Activated CD4-positive, alpha-beta T cell treated with anti-CD3 and anti-CD28 coated beads, Interleukin-10, Interleukin-2, amounts not matched to agents 100 ng/mL and 50 ng/mL, durations not matched to agents 16 hours and 8 hours (primary cell): ENCODE results near the gene C10orf67.
"Not testable (repeated sequence)": the region's sequence is repeated elsewhere in the genome, so short reads cannot be mapped to it uniquely, and the experiment has no call there.

Experiments
- DNase-seq: peaks from one replicate; pipeline ENCODE4 v3.0.0-alpha.2; 2020

Gene C10orf67

DNA sequence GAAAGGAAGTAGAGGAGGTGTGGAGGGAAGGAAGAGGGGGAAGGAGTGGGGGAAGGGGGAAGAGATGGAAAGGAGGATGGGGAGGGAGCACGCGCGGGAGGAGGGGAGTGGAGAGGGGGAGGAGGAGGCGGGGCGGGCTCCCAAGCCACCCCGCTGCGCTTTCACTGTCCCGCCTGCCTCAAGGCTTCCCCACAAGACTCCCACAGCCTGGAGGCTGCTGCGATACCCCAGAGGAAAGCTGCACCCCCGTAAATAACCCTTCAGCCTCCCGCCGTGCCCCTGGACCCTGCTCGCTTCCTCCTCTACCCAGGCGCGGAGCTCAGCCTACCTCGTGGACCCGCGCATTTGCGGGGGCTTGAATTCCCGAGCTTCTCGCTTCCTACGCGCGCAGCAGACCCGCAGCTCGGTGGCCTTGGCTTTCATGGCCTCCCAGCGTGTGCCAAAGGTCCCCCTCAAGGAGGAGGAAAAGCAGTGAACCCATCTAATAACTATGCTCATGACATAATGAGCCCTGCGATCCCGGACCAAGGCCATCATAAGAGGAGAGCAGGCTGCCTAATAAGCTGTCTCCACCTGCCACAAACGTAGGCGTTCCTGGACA lies at the start of gene C10orf67:
Gene C10orf67 (minus strand): TSS at position 557 of the 601 bp plus-strand sequence. CDS start 23 bp downstream, at position 534.
- DNase-seq = peak; percentile 51

DNA sequence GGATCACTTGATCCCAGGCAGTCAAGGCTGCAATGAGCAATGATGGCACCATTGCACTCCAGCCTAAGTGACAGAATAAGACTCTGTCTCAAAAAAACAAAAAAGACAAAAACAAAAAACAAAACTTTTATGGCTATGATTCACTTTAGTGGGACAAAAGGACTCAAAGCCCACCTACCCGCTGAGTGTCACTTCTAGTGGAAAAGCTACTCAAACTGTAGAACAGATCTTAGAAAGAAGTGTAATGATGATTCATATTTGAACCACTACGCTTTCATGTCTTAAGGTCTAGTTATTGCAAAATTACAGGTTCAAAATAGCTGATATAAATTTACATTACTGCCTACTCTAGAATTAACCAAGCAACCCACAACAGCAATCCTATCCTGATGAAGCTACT lies 47.2 kb upstream of the C10orf67 start:
- peak; percentile 81 for DNase-seq

DNA sequence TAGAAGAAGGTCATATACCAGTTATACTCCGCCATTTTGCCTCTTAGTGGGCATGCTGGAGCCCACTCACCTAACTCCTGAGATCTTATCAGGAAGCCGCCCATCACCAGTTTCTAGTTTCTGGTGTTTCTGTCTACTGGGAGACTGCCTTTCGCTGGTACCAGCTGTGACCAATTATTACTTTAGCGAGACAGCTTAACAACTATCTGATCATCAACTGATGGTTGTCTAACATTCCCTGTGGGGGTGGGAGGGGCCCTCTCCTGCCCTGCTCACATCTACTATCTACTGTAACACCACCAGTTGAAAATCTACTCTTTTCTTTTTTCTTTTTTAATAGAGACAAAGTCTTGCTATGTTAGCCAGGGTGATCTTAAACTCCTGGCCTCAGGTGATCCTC lies 46.2 kb upstream of the C10orf67 start:
- DNase-seq = no peak

DNA sequence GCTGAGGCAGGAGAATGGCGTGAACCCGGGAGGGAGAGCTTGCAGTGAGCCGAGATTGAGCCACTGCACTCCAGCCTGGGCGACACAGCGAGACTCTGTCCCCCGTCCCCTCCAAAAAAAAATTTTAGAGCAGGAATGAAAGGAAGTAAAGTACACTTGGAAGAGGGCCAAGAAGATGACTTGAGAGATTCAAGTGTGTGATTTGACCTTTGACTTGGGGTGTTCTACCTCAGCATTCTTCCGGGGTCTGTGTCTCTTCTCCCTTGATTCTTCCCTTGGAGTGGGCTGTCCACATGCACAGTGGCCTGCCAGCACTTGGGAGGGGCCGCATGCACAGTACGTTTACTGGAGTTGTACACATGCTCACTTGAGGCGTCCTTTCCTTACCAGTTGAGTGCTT lies 45.8 kb upstream of the C10orf67 start:
- DNase-seq = not testable (repeated sequence)

DNA sequence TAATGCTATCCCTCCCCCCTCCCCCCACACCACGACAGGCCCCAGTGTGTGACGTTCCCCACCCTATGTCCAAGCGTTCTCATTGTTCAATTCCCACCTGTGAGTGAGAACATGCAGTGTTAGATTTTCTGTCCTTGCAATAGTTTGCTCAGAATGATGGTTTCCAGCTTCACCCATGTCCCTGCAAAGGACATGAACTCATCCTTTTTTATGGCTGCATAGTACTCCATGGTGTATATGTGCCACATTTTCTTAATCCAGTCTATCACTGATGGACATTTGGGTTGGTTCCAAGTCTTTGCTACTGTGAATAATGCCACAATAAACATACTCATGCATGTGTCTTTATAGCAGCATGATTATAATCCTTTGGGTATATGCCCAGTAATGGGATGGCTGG lies 42.9 kb upstream of the C10orf67 start:
- DNase-seq = not testable (repeated sequence)

DNA sequence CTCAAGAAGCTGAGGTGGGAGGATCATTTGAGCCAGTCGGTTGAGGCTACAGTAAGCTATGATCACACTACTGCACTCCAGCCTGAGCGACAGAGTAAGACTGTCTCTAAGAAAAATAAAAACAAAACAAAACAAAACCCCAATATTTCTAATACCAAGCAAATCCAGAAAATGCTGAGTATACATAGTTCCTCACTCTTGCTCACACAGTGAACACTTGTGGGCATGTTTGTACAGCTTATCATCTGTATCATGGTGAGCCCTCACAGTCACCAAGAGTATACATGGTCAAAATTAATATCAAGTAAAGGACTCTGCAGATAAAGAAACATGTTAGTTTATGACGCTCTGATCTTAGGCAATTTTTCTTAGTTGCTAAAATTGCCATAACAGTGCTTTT lies 41.5 kb upstream of the C10orf67 start:
- DNase-seq = no peak

DNA sequence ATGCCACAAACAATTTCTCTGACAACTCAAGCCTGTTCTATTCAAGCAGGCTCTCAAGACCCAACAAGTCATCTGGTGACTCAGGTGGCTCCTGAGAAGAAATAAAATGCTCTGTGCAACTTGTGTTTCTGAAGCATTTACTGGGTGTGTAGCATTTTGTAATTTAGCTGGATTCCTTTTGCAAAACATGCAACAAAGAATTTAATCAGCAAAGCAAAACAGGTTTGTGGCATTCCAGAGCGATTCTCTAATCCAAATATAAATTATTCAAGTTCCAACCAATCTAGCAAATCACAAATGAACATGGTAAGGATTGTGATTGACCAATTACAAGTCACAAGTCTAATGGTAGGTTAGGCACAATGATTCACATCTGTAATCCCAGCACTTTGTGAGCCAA lies 39.8 kb upstream of the C10orf67 start:
- DNase-seq = no peak

DNA sequence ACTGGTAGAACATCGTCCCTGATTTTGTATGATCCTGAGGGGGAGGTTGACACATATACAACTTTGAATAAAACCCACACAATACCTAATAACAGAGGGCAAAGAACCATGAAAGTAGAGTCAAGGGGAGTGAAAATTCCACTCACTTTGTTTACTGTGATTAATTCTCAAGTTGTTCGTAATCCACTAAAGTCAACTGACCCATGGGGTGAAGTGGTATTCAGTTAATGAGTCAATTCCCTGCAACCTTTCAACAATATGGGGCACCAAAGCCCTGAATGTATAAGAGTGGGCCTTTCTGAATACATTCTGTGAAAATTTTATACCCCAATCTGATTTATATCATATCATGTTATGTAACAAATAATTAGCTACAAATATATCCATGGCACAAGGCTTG lies 39.0 kb upstream of the C10orf67 start:
- DNase-seq = no peak

DNA sequence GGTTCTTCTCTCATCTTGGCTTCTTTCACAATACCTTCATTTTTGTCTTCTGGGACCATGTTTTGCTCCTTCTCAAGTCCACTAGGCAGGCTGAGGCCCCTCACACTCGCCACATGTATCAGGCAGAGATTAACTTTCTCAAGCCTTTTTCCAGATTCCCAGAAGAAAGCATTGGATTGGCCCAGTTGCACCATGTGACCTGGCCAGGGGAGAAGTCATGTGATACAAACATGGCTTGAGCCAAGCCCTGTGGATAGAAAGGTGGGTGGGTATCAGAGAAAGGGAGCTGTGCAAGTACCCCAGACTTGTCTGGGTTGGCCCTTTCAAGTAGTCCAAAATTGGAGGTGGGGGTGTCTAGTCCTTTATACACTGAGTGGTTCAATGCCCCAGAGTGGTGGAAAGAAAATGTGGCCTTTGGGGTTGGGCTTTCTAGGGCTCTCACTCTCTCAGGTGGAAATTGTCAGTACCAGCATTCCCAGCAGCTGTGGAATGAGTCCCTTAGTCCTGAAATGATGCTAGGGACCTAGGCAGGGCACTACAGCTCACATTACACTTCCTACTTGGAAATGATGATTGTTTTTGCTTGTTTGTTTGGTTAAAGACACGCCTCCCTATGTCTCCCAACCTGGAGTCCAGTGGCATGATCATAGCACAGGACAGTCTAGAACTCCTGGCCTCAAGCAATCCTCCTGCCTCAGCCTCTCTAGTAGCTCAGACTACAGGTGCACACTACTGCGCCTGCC lies 36.9 kb upstream of the C10orf67 start:
- DNase-seq = no peak

DNA sequence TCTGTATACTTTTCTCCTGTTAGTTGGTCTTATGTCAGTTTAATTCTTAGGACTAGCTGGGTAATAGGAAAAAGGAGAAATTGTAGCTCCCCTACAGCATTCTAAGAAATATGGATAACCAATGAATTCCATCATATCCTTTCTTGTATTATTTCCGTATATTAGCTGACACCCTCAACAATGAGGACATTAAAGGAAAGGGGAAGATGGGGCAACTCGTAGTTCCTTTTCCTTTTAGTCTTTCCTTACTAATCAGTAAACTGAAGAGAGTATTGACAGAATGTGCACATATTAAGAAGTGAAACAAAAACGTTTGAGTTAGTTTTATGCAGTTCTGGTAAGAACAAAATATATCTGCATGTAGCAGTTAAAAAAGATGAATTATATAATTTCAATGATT lies 35.1 kb upstream of the C10orf67 start:
- DNase-seq = no peak

DNA sequence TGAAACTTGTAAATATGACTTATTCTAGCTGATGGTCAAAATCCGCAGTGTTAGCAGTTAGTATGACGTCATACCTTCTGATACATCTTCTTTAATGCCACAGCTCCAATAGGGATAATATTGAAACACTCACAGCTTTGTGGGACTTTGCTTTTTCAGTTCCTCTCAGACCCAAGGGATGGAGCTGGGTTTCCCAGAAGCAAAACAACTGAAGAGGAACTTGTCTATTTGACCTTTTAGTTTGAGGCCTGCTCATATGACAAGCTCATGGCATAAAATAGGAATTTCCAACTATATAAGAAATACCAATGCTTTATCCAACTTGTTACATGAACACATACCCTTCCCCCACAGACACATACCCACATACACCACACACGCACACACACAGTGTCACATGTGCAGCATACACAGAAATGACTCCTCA lies 31.6 kb upstream of the C10orf67 start:
- DNase-seq = no peak

DNA sequence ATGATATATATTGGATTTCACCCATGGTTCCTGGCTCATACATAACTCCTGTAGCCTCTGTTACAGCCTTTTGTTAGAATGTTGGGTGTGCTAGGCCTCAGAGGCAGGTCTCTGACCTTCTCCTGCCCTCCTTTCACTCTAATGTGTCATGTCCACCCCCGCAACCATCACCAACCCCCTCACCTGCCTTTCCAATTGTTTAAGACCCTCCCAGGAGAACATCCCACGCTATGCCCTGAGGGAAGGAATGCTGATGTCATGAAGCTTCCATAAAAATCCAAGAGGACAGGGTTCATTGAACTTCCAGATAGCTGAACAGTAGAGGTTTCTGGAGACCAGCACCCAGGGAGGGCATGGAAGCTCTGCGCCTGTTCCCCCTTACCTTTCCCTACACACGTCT lies 30.8 kb upstream of the C10orf67 start:
- no peak for DNase-seq

DNA sequence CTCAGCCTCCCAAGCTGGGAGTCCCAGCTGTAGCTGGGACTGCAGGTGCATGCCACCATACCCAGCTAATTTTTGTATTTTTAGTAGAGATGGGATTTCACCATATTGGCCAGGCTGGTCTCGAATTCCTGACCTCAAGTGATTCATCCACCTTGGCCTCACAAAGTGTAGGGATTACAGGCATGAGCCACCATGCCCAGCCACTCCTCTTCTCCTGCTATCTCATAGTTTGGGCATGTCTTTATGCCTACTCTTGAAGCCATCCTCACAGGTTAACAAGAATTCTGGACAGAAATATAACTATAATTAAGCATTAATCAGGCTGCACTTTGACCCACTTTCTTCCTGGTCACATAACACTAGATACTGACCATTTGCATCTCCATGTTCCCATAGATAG lies 28.6 kb upstream of the C10orf67 start:
- no peak for DNase-seq

DNA sequence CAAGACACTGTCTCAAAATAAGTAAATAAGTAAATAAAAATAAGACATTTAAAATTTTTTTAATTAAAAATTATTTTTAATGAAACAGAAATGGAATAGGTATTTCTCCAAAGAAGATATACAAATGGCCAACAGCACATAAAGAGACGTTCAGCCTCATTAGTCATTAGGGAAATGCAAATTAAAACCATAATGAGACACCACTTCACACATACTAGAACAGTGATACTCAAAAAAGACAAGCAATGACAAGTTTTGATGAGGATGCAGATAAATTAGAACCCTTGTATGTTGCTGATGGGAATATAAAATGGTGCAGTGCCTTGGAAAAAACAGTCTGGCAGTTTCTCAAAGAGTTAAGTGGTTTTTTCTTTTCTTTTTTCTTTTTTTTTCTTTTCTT lies 26.5 kb upstream of the C10orf67 start:
- peak; percentile 35 for DNase-seq

DNA sequence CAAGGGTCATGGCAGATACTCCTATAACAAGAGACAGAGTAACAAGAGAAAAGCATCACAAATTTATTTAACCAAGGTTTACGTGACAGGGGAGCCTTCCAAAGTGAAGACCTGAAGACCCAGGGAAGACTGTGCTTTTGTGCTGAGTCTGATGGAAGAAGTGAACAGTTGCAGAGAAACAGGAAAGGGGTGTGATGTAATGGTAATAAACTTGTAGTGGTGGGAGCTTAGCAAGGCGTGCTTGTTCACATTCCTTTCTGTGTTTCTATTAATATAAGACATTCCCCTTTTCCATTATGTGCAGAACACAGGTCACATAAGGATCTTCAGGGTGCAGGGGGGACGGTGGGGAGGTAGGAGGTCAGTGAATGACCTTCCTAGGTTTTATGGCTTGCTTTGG lies 25.5 kb upstream of the C10orf67 start:
- no peak for DNase-seq

DNA sequence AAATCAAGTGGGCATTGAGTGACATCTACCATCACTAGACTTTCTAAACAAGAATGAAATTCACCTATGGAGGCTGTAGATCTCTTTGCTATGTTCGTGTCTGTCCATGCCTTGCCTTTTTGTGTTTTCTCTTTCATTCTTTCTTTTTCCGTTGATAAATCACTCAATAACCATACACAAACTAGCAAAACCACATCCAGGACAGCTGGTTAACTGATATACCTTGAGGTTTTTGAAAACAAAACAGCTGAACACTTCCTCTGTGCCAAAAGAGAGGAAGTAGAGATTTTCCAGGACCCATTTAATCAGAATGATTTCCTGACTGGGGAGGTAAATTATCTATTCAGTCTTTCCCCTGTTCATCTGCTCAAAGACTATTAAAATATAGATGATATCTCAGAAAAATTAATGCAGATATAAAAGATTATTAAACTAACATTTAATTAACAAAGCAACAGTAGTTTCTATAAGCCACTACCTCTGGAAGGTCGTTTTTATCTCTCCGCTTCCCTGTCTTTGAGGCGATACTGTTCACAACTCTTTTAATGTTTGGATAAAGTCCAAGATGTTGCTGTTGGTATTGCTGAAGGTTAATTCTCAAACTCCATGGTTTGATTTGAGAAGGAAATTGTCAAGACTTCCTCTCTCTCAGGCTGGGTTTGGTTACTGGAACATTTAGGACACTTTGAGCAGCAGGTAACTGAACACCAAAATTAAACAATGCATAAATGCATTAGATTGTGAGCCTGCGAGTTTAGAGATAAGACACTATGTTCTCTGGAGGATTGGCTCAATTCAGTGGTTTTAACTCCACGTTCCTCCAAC lies 24.4 kb upstream of the C10orf67 start:
- peak; percentile 85 for DNase-seq

DNA sequence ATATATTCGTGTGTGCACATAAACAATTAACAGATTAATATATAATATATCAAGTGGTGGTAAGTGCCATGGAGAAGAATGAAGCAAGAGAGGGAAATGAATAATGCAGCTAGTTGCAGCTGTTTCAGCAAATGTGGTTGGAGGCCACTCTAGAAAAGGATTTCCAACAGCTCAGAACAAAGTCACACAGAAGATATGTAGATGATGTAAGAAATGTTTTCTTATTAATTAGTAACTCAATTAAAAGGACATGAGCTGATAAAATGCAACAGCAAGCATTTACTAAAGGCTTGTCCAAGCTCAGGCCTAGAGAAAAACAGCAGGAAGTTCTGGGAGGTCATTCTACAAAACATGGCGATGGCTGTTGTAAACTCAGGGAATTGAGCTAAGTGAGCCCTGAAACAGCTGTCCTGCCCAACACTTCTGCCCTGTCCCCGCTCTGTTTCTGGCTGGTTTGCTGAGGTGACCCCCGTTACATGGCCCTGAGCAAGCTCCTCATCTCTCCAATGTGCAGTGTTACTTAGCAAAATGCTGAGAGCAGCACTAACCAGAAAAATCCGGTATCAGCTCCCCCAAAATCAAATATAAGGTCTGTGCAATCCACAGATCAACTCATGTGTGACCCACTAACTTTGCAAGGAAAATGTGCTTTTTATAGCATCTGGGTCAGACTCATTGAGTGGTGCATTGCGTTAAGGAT lies 23.4 kb upstream of the C10orf67 start:
- DNase-seq = peak; percentile 44

DNA sequence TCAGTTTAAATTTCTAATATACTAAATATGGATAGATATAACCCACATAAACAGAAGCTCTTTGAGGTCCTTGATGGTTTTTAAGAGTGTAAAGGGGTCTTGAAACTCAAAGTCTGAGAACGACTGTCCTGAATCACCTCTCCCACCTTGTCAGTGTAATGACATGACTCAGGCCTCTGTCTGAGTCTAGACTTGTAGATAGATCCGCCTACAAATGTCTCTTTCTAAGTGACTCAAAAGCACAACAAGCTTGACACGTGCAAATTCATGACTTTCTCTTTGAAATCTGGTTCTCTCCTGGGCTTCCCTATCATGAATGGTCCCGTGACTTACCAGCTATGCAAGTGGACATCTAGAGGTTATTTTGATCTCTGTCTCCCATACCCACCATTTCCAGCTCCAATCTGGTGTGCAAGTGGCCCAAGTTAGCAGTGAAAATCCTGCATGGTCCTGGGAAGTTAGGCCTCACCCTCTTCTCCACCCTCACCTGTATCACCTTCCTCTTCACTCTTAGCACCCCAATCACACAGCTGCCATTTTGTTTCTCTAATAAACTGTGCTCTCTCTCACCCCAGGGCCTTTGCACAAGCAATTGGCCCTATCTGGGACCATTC lies 20.9 kb upstream of the C10orf67 start:
- peak; percentile 84 for DNase-seq

DNA sequence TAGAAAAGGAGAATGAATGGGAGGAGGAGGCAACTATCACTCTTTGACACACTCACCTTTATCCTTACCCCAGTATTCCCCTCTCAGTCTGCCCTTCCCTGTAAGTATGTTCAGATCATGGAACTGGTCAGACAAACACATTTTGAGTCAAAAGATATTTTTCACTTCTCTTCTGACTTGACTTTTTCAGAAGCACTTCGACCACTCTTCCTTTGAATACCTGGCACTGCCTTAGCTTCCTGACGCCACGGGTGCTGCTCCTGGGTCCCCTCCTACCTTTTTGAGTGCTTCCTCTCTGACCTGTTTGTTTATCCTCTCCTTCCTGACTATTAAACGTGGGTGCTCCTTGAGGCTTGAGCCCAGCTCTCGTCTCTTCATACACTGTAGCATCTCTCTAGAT lies 19.8 kb upstream of the C10orf67 start:
- peak; percentile 76 for DNase-seq

DNA sequence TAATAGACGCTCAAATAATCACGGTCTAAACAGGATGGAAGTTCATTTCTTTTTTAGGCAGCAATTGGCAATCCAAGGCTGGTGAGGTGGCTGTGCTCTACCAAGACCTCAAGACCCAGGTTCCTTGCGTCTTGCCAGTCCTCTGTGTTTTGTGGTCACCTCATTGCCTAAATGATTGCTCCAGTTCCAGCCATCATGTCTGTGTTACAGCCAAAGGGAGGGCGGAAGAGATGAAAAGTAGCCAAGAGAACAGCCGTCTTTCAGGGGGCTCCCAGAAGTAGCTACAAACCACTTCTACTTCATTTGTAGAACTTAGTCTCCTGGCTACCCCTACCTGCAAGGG lies 19.2 kb upstream of the C10orf67 start:
- no peak for DNase-seq

DNA sequence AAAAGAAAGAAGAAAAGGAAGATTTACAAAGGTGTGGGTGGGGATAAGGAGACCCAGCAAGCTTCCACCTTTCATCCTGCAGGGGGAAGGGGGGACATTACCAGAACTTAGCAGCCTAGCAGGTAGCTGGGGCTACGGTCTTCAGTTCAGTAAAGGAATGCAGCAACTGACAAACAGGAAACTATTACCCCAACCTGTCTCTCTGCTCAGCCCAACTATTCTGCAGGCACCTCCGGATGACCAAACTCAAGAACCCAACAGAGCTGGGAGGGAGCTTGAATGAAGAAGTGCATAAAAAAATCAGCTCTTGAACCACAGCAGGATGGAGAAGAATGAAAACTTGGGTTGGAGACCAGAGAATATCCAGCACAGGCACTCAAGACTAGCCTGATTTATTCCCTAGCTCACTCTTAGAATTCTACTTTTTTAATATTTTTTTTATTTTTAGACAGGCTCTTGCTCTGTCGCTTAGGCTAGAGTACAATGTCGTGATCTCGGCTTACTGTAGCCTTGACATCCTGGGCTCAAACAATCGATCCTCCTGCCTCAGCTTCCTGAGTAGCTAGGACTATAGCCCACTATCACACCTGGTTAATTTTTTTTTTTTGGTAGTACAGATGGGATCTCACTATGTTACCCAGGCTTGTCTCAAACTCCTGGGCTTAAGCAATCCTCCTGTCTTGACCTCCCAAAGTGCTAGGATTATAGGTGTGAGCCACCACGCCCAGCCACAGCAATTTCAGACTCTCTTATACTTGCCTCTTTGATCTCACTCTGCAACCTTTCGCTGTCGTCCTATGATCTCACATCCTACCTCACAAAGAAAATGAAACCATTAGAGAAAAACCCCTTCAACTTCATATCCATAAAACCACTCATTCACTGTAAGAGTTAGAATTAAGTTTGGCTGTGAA lies 18.5 kb upstream of the C10orf67 start:
- peak; percentile 81 for DNase-seq
